GM12878 (cell line): ENCODE results near the gene BOLA1. TPM values are rescaled to one million over a fixed set of nuclear protein-coding genes. Genes with fewer than 3 reads are reported as not detected.

ENCODE experiments used
- ATAC-seq: fragments of 200-7000 bp; cut with Tn5 transposase; 3 replicates; pipeline ENCODE4 v1.9.1; 2020; ENCODE audit warnings: mild to moderate bottlenecking, moderate library complexity
- BruUV-seq: library from RNA; stranded (reverse); fragments of 400-500 nt; replicated peaks from 2 replicates; lab custom pipeline; 2021; lab: Mats Ljungman, UMichigan
- CTCF ChIA-PET: fragments of 300-600 bp; sonication (Branson Sonifier 250); formaldehyde crosslinking; extraction: SDS; loops from one replicate; lab custom pipeline; 2021; ENCODE audit warnings: inconsistent platforms; lab: Yijun Ruan, JAX
- POLR2A ChIA-PET: fragments of 350-600 bp; formaldehyde crosslinking; extraction: SDS; loops from one replicate; lab custom pipeline; 2021; ENCODE audit warnings: inconsistent platforms; lab: Charles Lee
- RAD21 ChIA-PET: fragments of 300-600 bp; sonication (Branson Sonifier 250); formaldehyde crosslinking; loops from one replicate; lab custom pipeline; 2023; ENCODE audit warnings: antibody characterized with exemption; ENCODE audit not compliant: unreplicated experiment; lab: Charles Lee
- SMC1A ChIA-PET: fragments of 300-600 bp; sonication (Branson Sonifier 250); formaldehyde crosslinking; loops from one replicate; lab custom pipeline; 2023; ENCODE audit not compliant: unreplicated experiment, uncharacterized antibody; lab: Charles Lee
- DNase-seq: peaks from one replicate; pipeline ENCODE4 v3.0.0-alpha.2; 2011; ENCODE audit warnings: low read depth, low spot score
- FAIRE-seq: peaks from 3 replicates; lab custom pipeline; 2011; peaks lifted over from hg19 to GRCh38; lab: Jason Lieb, UNC
- H2AFZ ChIP-seq: 2 replicates; pipeline ENCODE4 v1.6.0; 2011; ENCODE audit warnings: low read depth, low read length, control low read depth; ENCODE audit not compliant: control insufficient read depth
- H3K27ac ChIP-seq: 2 replicates; pipeline ENCODE4 v1.5.1; 2011; ENCODE audit warnings: control low read depth; ENCODE audit not compliant: control insufficient read depth, insufficient read depth
- H3K27me3 ChIP-seq, 2 experiments: replicated peaks in 1 of 2; 2 replicates each; pipeline versions ENCODE4 v1.6.0 to v1.6.1; 2011; ENCODE audit warnings: low read length in 1 of 2; ENCODE audit not compliant: control insufficient read depth in 2 of 2, insufficient read depth in 2 of 2
- H3K36me3 ChIP-seq, 2 experiments: 2 replicates each; pipeline ENCODE4 v1.5.1; 2011; ENCODE audit warnings: low read length in 1 of 2; ENCODE audit not compliant: control insufficient read depth in 2 of 2, insufficient read depth in 2 of 2
- H3K4me1 ChIP-seq: 2 replicates; pipeline ENCODE4 v1.6.1; 2011; ENCODE audit warnings: mild to moderate bottlenecking, low read length, moderate library complexity, mixed read lengths; ENCODE audit not compliant: control insufficient read depth, insufficient read depth
- H3K4me2 ChIP-seq: 2 replicates; pipeline ENCODE4 v1.6.0; 2011; ENCODE audit warnings: control low read depth; ENCODE audit not compliant: control insufficient read depth, insufficient read depth
- H3K4me3 ChIP-seq: fragments of 200-600 bp; sonication (generic); 2 replicates; pipeline ENCODE4 v1.5.1; 2016
- H3K79me2 ChIP-seq: 2 replicates; pipeline ENCODE4 v1.6.0; 2011; ENCODE audit warnings: low read length; ENCODE audit not compliant: control insufficient read depth, insufficient read depth
- H3K9ac ChIP-seq: 2 replicates; pipeline ENCODE4 v1.8.0; 2011; ENCODE audit warnings: low read length, control low read depth, mixed read lengths; ENCODE audit not compliant: control insufficient read depth, insufficient read depth
- H3K9me3 ChIP-seq: replicated peaks from 3 replicates; pipeline ENCODE4 v1.5.1; 2011; ENCODE audit warnings: mild to moderate bottlenecking, low read length; ENCODE audit not compliant: control insufficient read depth, insufficient read depth
- H4K20me1 ChIP-seq: 2 replicates; pipeline ENCODE4 v1.6.0; 2011; ENCODE audit not compliant: control insufficient read depth, insufficient read depth
- BACH1 ChIP-seq: fragments of 450-650 bp; IDR thresholded peaks from 2 replicates; pipeline ENCODE4 v1.6.1; 2017; ENCODE audit warnings: mild to moderate bottlenecking, borderline replicate concordance
- CBX5 ChIP-seq: sonication (generic); IDR thresholded peaks from 2 replicates; pipeline ENCODE4 v1.6.1; 2016; ENCODE audit warnings: low read depth, moderate library complexity, mild to moderate bottlenecking, inconsistent platforms
- CHD2 ChIP-seq: IDR thresholded peaks from 2 replicates; pipeline ENCODE4 v1.6.1; 2011; ENCODE audit warnings: low read depth, low read length, improper control_type of control experiment, borderline replicate concordance
- CREB1 ChIP-seq: IDR thresholded peaks from 2 replicates; pipeline ENCODE4 v1.6.1; 2012; ENCODE audit warnings: low read depth, mild to moderate bottlenecking, inconsistent platforms
- ESRRA ChIP-seq: IDR thresholded peaks from 2 replicates; pipeline ENCODE4 v1.6.1; 2012; ENCODE audit warnings: mild to moderate bottlenecking, low read length, improper control_type of control experiment
- ETV6 ChIP-seq, 2 experiments: fragments of 450-650 bp in 1 of 2; IDR thresholded peaks in 1 of 2; conservative IDR thresholded peaks in 1 of 2; 2 replicates each; pipeline ENCODE4 v1.6.1; 2014; ENCODE audit warnings: antibody characterized with exemption in 1 of 2, borderline replicate concordance in 1 of 2, low read depth in 1 of 2, mild to moderate bottlenecking in 1 of 2, moderate library complexity in 1 of 2
- JUNB ChIP-seq: IDR thresholded peaks from 2 replicates; pipeline ENCODE4 v1.6.1; 2016; ENCODE audit warnings: antibody characterized with exemption, mild to moderate bottlenecking
- MYC ChIP-seq: IDR thresholded peaks from 2 replicates; pipeline ENCODE4 v1.6.1; 2011; ENCODE audit warnings: mild to moderate bottlenecking, low read length, moderate library complexity, inconsistent platforms; ENCODE audit not compliant: insufficient read depth, insufficient replicate concordance, insufficient read length, severe bottlenecking
- RB1 ChIP-seq: fragments of 450-650 bp; formaldehyde crosslinking; IDR thresholded peaks from 2 replicates; pipeline ENCODE4 v1.6.1; 2017; ENCODE audit warnings: mild to moderate bottlenecking, borderline replicate concordance
- TAF1 ChIP-seq: IDR thresholded peaks from 2 replicates; pipeline ENCODE4 v1.6.1; 2011; ENCODE audit warnings: mild to moderate bottlenecking, low read depth, low read length, borderline replicate concordance
- TARDBP ChIP-seq: IDR thresholded peaks from 2 replicates; pipeline ENCODE4 v1.6.1; 2016; ENCODE audit warnings: borderline replicate concordance
- ZNF384 ChIP-seq: IDR thresholded peaks from 2 replicates; pipeline ENCODE4 v1.6.1; 2012; ENCODE audit warnings: low read depth, mild to moderate bottlenecking, low read length, improper control_type of control experiment, borderline replicate concordance
- ZZZ3 ChIP-seq: IDR thresholded peaks from 2 replicates; pipeline ENCODE4 v1.6.1; 2011; ENCODE audit warnings: low read depth; ENCODE audit not compliant: control insufficient read depth, insufficient read length
- WGBS: methylation state at CpG from one replicate; pipeline ENCODE4 v1.1.6; 2016; ENCODE audit warnings: low lambda C conversion rate; ENCODE audit not compliant: insufficient replicate concordance, insufficient coverage; ENCODE audit errors: missing lambda C conversion rate; 5-methylcytosine and 5-hydroxymethylcytosine counted together
- in situ Hi-C: fragments of 300-500 bp; cut with MboI; formaldehyde crosslinking; loops from 9 replicates; pipeline ENCODE4 v1.14.3; 2018; ENCODE audit warnings: mixed read lengths
- intact Hi-C: fragments of 100-400 bp; cut with micrococcal nuclease; formaldehyde crosslinking; loops from one replicate; pipeline ENCODE4 v1.14.2; 2022; ENCODE audit not compliant: unreplicated experiment
- polyA plus RNA-seq, 11 experiments: library from polyadenylated mRNA; depleted of rRNA in 4 of 11; unstranded in 6 of 11; stranded (reverse) in 5 of 11; fragments of >200 nt; fragmentation: Nextera tagmentation in 4 of 11; fragmentation: Illumina TruSeq in 1 of 11; extraction: Ambion mirVana in 4 of 11; extraction: Trizol in 1 of 11; gene quantifications; 1 replicate in 1 of 11; 2 replicates in 10 of 11; pipeline versions ENCODE4 v1.2.1 to v1.2.3, GENCODE V29; 2011 to 2016; ENCODE audit warnings: inconsistent platforms in 2 of 11, missing spikeins in 2 of 11, low read depth in 1 of 11
- total RNA-seq, 4 experiments: library from RNA; depleted of rRNA in 3 of 4; stranded (reverse); fragments of >200 nt in 3 of 4; fragmentation: Illumina TruSeq in 1 of 4; extraction: Trizol in 1 of 4; gene quantifications; 2 replicates each; pipeline versions ENCODE4 v1.2.1 to v1.2.3, GENCODE V29; 2013 to 2021
- TF ChIP-seq, protein P1 (sequence below): fragments of 150-350 bp; IDR thresholded peaks from 2 replicates; pipeline ENCODE4 v1.6.1; 2014; ENCODE audit warnings: mild to moderate bottlenecking, low read depth, low read length
- TF ChIP-seq, protein P2 (sequence below): fragments of 450-650 bp; IDR thresholded peaks from 2 replicates; pipeline ENCODE4 v1.6.1; 2017; ENCODE audit warnings: antibody characterized with exemption, mild to moderate bottlenecking, moderate library complexity
- TF ChIP-seq, protein P3 (sequence below): fragments of 450-650 bp; formaldehyde crosslinking; IDR thresholded peaks from 2 replicates; pipeline ENCODE4 v1.5.0; 2022; ENCODE audit warnings: mild to moderate bottlenecking, missing genetic modification characterization

The BOLA1 gene
- total and polyA plus RNA-seq, 10 of the 15 experiments (the other 5 are each of a cell fraction or from before 2014, with no cell fraction given), result 0.74 to 18.7 (median 11.3) TPM

DNA sequence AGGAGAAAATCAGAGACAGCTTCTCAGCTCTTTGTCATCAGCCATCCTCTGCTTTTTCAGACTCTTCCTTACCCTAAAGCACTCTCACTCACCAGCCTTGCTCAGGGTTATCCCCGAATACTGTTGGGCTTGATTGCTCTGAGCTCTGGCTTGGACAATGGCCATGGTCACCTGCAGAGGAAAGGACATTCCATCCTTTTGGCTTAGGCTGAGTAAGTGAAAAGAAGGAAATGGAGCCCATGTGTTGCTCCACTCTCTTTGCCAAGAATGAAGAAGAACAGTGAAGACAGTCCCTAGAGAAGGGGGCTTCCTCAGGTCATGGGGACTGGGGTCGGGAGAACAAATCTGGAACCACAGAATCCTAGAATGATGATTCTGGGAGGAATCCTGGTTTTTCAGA, 35.0 kb downstream of the BOLA1 start:
- DNase-seq (no peak), FAIRE-seq (no peak), ATAC-seq (no peak)
- 25% methylated on average over 2 of the region's 2 CpGs for WGBS
- in situ Hi-C loops (no loop called here), intact Hi-C loops (no loop called here)
- CTCF ChIA-PET, result no interaction called here
- H3K9ac ChIP-seq, result no peak overlapping the region
- POLR2A ChIA-PET, result no interaction called here
- RAD21 ChIA-PET, result no interaction called here
- no peaks in the 10 kb centered on the region for H3K79me2 ChIP-seq
- no peak overlapping the region for H3K4me3 ChIP-seq
- TF ChIP-seq CREB1 (no peak), TARDBP (no peak), TAF1 (no peak), ETV6 (conservative IDR thresholded peaks at IDR 0.05 in 1 of 2, IDR thresholded peaks at IDR 0.05 in 1 of 2; ENCODE audit: borderline replicate concordance in 1 of 2, low read depth in 1 of 2) (no peak), BACH1 (no peak), CHD2 (no peak), ESRRA (no peak), MYC (no peak), ZNF384 (no peak), CBX5 (no peak), JUNB (no peak), RB1 (no peak), ZZZ3 (no peak)
- TF ChIP-seq, protein P1, sequence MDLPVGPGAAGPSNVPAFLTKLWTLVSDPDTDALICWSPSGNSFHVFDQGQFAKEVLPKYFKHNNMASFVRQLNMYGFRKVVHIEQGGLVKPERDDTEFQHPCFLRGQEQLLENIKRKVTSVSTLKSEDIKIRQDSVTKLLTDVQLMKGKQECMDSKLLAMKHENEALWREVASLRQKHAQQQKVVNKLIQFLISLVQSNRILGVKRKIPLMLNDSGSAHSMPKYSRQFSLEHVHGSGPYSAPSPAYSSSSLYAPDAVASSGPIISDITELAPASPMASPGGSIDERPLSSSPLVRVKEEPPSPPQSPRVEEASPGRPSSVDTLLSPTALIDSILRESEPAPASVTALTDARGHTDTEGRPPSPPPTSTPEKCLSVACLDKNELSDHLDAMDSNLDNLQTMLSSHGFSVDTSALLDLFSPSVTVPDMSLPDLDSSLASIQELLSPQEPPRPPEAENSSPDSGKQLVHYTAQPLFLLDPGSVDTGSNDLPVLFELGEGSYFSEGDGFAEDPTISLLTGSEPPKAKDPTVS, result no peak
- TF ChIP-seq, protein P2, sequence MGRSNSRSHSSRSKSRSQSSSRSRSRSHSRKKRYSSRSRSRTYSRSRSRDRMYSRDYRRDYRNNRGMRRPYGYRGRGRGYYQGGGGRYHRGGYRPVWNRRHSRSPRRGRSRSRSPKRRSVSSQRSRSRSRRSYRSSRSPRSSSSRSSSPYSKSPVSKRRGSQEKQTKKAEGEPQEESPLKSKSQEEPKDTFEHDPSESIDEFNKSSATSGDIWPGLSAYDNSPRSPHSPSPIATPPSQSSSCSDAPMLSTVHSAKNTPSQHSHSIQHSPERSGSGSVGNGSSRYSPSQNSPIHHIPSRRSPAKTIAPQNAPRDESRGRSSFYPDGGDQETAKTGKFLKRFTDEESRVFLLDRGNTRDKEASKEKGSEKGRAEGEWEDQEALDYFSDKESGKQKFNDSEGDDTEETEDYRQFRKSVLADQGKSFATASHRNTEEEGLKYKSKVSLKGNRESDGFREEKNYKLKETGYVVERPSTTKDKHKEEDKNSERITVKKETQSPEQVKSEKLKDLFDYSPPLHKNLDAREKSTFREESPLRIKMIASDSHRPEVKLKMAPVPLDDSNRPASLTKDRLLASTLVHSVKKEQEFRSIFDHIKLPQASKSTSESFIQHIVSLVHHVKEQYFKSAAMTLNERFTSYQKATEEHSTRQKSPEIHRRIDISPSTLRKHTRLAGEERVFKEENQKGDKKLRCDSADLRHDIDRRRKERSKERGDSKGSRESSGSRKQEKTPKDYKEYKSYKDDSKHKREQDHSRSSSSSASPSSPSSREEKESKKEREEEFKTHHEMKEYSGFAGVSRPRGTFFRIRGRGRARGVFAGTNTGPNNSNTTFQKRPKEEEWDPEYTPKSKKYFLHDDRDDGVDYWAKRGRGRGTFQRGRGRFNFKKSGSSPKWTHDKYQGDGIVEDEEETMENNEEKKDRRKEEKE, result no peak
- TF ChIP-seq, protein P3, sequence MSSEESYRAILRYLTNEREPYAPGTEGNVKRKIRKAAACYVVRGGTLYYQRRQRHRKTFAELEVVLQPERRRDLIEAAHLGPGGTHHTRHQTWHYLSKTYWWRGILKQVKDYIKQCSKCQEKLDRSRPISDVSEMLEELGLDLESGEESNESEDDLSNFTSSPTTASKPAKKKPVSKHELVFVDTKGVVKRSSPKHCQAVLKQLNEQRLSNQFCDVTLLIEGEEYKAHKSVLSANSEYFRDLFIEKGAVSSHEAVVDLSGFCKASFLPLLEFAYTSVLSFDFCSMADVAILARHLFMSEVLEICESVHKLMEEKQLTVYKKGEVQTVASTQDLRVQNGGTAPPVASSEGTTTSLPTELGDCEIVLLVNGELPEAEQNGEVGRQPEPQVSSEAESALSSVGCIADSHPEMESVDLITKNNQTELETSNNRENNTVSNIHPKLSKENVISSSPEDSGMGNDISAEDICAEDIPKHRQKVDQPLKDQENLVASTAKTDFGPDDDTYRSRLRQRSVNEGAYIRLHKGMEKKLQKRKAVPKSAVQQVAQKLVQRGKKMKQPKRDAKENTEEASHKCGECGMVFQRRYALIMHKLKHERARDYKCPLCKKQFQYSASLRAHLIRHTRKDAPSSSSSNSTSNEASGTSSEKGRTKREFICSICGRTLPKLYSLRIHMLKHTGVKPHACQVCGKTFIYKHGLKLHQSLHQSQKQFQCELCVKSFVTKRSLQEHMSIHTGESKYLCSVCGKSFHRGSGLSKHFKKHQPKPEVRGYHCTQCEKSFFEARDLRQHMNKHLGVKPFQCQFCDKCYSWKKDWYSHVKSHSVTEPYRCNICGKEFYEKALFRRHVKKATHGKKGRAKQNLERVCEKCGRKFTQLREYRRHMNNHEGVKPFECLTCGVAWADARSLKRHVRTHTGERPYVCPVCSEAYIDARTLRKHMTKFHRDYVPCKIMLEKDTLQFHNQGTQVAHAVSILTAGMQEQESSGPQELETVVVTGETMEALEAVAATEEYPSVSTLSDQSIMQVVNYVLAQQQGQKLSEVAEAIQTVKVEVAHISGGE (CRISPR knock-in tag), result no peak
- H4K20me1 ChIP-seq, result no peaks in the 10 kb centered on the region
- H3K9me3 ChIP-seq, result no peaks in the 10 kb centered on the region
- no peak overlapping the region for H2AFZ ChIP-seq
- no TSS peak for BruUV-seq
- H3K4me2 ChIP-seq, result no peak overlapping the region
- SMC1A ChIA-PET, result no interaction called here
- no peaks in the 10 kb centered on the region for H3K27me3 ChIP-seq
- H3K4me1 ChIP-seq, result peaks cover 20% of the 10 kb centered on the region
- H3K36me3 ChIP-seq, result no peaks in the 10 kb centered on the region
- no peak overlapping the region for H3K27ac ChIP-seq
